ENCODE measurements around the gene NCOA7. TPM values are rescaled to one million over a fixed set of nuclear protein-coding genes. Genes with fewer than 3 reads are reported as not detected.
A peak's percentile ranks its signal among the peaks of the same experiment; 100 is the strongest.

The NCOA7 gene
- total and polyA plus RNA-seq, 12 donors: 4.2 to 21.3 (median 10.3) TPM

GRCh38 chr6:125748406-125749172 lies 42.2 kb upstream of the NCOA7 start:
- no peak for DNase-seq
- intact Hi-C loops (cut with DNase I): loop anchor here in 7 of 10 donors (1.0 to 10.0 kb wide), 9 partner anchors 76 to 386 kb away; no protein-coding TSS in a partner anchor
- Histone ChIP-seq H3K36me3 (no peaks in the 10 kb centered on the region), H3K9me3 (no peaks in the 10 kb centered on the region), H3K4me3 (peak overlapping the region; percentile 60 to 87 (median 76)), H3K4me1 (peaks cover 0 to 50% (median 18%) of the 10 kb centered on the region in 9 donors), H3K27ac (peak overlapping the region; percentile 88 to 98 (median 94)), H3K27me3 (peaks cover 0 to 97% (median 0%) of the 10 kb centered on the region in 7 donors)
- TF ChIP-seq CTCF (IDR thresholded peaks at IDR 0.05): peak in 1 of 9 donors; percentile 14
- WGBS, 2 donors: 1% methylated on average over 42 of the region's 42 CpGs
- peak; percentile 0 to 32 (median 10) for ATAC-seq

GRCh38 chr6:125749173-125749864 lies 41.4 kb upstream of the NCOA7 start, which contains the start of gene HEY2:
TSS of gene HEY2 (plus strand) at chr6:125749632. CDS start at chr6:125749777, 145 bp downstream.
- H3K27ac ChIP-seq: peak within 1 kb of the TSS; percentile 88 to 98 (median 96)
- ATAC-seq (peak; percentile 86 to 97 (median 93)), DNase-seq (peak; percentile 93 to 96)
- peak in 4 of 9 donors; percentile 7 to 30 (median 28) for TF ChIP-seq CTCF (IDR thresholded peaks at IDR 0.05)
- H3K27me3 ChIP-seq: peaks cover 0 to 90% (median 0%) of the 10 kb centered on the region in 7 donors
- no peaks in the 10 kb centered on the region for H3K9me3 ChIP-seq
- intact Hi-C loops (cut with DNase I): loop anchor here in 7 of 10 donors (1.0 to 10.0 kb wide), 9 partner anchors 77 to 387 kb away; no protein-coding TSS in a partner anchor
- peaks cover 0 to 56% (median 23%) of the 10 kb centered on the region in 9 donors for H3K4me1 ChIP-seq
- WGBS, 2 donors: 1% methylated on average over 86 to 95 of the region's 95 CpGs
- peak within 1 kb of the TSS; percentile 60 to 87 (median 76) for H3K4me3 ChIP-seq
- peaks cover 0 to 3% (median 0%) of the 10 kb centered on the region in 9 donors for H3K36me3 ChIP-seq

GRCh38 chr6:125749865-125750691 lies 40.7 kb upstream of the NCOA7 start:
- Histone ChIP-seq H3K27ac (peak overlapping the region; percentile 88 to 98 (median 96)), H3K4me1 (peaks cover 0 to 56% (median 22%) of the 10 kb centered on the region in 9 donors), H3K9me3 (no peaks in the 10 kb centered on the region), H3K36me3 (peaks cover 0 to 11% (median 0%) of the 10 kb centered on the region in 9 donors), H3K27me3 (peaks cover 0 to 92% (median 0%) of the 10 kb centered on the region in 7 donors), H3K4me3 (peak overlapping the region; percentile 59 to 87 (median 76))
- WGBS, 2 donors: 2 to 4% methylated on average over 35 of the region's 35 CpGs
- DNase-seq: peak; percentile 43
- intact Hi-C loops (cut with DNase I): loop anchor here in 8 of 10 donors (1.0 to 10.0 kb wide), 13 partner anchors 78 to 598 kb away; partner anchors contain the start of gene TPD52L1 (in 2 of the 8)
- ATAC-seq: peak in 5 of 8 donors; percentile 13 to 31 (median 17)
- TF ChIP-seq CTCF (IDR thresholded peaks at IDR 0.05): no peak
